HG02870 (cell line): Measurements from ENCODE around the gene CDK9.

Experiments used
- ATAC-seq: cut with Tn5 transposase; IDR thresholded peaks from one replicate; pipeline ENCODE4 v1.9.1; 2021; ENCODE audit warnings: mild to moderate bottlenecking, moderate library complexity; ENCODE audit not compliant: unreplicated experiment

Gene CDK9

DNA sequence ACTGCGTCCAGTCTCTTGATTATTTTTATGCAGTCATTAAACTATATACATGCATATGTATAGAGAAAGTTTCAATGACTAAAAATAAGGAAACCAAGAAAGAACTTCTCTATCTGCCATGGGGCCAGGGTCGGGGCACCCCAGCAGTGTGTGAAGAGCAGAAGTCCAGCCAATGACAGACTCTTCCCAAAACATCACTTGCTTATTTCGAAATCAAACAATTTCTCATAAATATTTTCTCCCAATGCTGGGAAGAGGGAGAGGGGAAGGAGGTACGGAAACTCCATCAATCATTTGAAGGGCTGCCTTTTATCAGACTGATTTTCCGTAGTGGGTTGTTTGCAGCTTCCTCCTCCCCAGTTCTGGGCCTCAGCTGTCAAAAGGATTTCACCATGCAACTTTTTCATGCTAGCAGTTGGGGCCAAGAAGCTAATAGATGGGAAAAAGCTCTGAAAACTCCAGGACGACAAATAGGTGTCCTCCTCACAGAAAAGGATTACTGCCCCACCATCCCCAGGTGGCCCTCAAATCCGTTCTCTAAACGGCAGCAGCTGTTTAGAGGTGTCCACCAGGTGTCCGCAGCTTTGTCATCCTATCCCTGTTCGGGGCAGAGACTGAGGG lies 16.2 kb downstream of the CDK9 start:
- ATAC-seq, result no peak

DNA sequence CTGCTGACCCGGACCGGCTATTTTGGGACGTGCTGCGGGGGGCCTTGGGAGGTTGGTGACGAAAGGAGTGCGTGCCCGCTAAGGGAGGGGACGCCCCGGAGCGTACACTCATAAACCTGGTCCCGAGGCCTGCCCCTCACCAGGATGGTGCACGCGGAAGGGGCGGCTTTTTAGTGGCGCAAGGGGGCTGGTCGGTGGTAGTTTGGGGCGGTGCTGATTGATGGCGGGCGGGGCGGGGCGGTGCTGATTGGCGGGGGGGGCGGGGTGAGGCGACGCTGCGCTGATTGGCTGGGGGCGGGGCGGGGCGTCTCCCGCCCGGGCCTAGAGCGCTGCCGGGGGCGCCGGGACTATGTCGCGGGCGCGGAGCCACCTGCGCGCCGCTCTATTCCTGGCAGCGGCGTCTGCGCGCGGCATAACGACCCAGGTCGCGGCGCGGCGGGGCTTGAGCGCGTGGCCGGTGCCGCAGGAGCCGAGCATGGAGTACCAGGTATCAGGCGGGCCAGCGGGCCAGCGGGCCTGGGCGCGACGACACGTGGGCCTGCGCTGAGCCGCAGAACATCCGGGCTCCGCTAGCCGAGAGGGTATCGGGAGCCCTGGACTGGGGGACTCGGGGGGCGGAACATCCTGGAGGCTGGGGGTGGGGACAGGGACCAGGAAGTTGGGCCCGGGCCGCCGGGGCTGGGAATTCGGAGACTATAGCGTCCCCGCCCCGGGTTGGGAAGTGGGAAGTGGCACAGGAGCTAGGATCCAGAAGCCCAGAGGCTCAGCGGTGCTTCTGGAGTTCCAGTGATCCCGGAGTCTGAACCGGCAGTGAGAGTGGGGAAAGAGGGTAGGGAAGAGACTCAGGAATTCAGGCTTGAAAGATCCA lies 17.0 kb downstream of the CDK9 start, which contains the start of gene FPGS:
Gene FPGS, plus strand, starts transcription at position 307 of the 868 bp plus-strand sequence. Its CDS starts 43 bp downstream, at position 350.
- peak; percentile 71 for ATAC-seq

DNA sequence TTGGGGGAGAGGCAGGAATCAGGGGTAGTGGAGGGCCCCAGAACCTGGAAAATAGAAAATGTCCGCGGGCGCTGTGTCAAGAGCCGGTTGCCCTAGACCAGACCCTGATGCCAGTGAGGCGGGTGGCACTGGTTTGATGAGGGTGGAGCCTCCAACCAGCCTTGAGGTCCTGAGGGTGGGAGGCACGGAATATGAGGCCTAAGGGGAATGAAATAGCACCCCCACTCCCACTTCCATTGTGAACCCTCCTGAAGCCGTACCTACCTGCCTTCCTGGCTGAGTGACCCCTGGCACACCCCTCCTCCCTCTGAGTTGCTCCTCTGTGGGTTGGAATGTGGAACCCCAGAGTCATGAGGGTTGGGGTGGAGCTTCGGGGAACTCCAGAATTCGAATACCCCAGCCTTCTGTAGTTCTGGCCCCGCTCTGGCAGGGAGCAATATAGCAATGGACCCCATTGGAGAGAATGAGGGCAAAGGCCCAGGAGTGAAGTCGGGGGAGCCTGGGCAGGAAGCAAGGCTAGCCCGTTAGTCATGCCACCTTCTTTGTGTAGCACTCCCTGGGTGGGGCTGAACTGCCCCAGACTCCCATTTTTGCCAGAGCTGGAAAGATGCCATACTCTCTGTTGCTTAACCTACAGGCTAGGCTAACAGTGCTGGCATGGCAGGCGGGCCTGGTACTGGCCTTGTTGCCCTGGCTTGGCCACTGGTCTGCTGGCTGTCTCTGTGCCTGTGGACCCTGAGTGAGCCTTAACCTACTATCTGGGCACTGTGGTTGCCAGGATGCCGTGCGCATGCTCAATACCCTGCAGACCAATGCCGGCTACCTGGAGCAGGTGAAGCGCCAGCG lies 17.9 kb downstream of the CDK9 start:
- no peak for ATAC-seq

DNA sequence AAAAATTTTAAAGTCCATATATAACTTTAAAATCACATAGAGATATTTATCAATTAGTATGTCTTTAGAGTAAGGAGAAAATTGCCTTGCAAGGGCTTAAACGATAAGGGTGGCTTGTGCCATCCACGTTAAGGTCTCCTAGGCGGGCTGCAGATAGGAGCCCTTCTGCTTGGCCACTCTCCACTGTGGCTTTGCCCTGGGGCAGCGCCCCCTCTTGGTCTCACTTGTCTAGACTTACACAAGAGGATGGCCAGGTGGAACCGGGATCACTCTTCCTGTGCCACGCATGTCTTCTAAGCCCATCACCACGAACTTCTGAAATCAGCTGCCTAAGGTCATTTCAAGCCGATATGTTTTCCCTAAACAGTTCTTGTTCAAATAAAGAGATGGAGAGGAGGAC lies 19.8 kb downstream of the CDK9 start:
- no peak for ATAC-seq

DNA sequence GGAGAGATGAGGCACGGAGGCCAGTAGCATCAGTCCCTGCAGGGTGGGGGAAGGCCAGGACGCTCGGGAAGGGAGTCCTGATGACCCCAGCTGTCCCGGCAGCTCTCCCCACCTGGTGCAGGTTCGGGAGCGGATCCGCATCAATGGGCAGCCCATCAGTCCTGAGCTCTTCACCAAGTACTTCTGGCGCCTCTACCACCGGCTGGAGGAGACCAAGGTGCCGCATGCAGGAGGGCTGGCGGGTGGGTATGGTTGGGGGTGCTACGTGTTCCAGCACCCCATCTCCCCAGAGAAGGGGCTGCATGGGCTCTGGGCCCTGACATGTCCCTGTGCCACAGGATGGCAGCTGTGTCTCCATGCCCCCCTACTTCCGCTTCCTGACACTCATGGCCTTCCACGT lies 21.0 kb downstream of the CDK9 start:
- no peak for ATAC-seq

DNA sequence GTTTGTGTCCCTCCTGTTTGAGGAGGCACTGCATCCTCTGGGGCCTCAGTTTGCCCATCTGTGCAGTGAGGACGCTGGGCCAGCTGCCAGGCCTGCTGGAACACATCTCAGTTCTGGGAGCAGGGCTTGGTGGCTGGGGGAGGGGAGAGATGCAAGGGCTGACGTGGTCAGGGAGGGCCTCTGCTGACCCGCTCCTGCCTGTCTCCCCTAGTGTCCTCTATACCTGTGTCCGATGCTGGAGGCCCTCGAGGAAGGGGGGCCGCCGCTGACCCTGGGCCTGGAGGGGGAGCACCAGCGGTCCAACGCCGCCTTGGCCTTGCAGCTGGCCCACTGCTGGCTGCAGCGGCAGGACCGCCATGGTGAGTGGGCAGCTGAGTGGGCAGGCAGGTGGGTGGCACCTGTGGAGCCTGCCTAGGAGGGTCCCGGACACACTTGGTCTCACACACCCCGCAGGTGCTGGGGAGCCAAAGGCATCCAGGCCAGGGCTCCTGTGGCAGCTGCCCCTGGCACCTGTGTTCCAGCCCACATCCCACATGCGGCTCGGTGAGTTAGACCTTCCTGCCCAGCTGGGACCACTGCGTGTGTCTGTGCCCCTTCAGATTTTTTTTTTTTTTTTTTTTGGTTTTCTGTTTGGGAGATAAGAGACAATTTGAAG lies 22.6 kb downstream of the CDK9 start:
- no peak for ATAC-seq

DNA sequence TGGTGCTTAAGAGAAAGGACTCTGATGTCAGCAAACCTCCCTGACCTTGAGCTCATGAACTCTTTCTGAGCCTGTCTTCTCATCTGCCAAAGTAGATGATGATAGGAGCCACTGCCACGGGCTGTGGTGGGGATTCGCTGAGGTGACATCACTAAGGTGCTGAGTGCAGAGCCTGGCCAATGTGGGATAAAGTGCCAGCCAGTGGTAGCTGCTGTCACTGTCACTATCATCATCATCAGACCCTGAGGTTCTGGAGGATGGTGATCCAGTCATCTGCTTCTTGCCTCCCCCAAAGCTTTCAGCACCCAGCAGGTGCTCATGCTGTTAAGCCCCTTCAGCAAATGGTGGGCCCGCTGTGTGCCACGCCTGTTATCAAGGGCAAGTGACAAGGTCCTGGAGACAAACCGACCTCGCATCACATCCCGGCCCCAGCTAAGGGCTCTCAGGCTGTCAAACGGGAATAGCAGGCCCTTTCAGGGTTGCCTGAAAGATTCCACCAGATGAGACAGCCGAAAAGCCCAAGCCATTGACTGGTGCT lies 23.2 kb downstream of the CDK9 start:
- ATAC-seq, result no peak

DNA sequence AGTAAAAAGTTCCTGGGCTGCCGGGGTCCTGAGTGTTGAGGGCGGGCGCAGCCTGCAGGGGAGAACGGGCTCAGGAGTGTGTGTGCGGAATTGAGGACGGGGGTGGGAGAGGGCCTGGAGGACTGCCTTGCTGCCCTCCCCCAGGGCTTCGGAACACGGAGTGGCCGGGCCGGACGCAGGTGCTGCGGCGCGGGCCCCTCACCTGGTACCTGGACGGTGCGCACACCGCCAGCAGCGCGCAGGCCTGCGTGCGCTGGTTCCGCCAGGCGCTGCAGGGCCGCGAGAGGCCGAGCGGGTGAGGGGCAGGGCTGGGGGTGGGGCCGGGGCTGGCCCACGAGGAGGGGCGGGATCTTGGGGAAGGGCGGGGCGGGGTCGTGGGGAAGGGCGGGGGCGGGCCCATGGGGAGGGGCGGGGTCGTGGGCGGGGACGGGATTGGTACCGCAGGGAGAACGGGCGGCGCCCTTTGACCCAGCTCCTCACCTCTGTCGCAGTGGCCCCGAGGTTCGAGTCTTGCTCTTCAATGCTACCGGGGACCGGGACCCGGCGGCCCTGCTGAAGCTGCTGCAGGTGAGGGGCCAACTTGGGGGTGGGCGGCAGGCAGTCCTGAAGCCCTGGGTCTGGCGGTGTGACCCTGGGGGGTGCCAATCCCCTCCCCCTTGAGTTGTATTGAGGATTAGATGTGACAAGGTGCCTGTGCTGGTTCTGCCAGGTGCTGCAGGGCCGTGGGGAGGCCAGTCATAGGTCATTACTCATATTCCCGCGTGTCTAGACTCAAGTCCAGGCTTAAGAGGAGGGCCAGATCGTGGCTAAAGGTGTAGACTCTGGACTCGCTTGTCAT lies 23.9 kb downstream of the CDK9 start:
- ATAC-seq, result no peak

DNA sequence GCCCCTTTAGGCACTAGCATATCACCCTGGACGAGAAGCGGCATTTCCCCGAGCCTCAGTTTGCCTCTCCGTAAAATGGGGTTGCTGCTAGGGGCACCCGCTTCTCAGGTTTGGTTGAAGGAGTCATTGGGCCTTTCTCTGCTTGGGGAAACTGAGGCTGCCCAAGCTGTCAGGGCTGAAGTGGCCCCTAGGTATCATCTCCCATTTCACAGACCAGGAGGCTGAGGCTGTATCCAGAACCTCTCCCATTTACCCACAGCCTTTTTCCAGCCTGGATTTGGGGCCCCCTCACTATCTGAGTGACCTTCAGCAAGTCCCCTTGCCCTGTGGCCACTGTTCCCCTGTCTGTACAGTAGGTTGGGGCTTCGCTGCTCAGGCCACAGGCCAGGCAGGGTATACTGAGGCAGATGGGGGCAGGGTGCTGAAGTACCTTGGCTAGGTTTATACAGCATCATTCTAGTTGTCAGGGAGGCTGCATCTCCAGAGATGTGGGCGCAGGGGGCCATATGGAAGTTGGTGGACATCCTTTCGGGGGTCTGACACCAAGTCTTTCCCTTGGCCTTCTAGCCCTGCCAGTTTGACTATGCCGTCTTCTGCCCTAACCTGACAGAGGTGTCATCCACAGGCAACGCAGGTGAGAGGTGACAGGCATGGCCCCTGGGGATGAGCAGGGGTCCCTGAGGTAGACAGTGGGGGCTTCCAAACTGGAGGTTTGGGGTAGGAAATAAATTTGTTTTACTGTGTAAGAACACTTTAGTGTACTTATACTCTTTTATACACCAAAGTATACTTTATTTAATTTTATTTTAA lies 24.7 kb downstream of the CDK9 start:
- no peak for ATAC-seq

DNA sequence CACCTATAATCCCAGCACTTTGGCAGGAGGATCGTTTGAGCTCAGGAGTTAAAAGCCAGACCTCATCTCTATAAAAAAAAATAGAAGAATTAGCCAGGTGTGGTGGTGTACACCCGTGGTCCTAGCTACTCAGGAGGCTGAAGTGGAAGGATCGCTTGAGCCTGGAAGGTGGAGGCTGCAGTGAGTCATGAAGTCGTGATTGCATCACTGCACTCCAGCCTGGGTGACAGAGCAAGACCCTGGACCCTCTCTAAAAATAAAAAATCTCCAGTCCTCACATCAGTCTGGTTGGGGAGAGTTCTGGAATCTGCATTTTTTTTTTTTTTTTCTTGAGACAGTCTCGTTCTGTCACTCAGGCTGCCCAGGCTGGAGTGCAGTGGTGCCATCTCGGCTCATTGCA lies 26.2 kb downstream of the CDK9 start:
- no peak for ATAC-seq

DNA sequence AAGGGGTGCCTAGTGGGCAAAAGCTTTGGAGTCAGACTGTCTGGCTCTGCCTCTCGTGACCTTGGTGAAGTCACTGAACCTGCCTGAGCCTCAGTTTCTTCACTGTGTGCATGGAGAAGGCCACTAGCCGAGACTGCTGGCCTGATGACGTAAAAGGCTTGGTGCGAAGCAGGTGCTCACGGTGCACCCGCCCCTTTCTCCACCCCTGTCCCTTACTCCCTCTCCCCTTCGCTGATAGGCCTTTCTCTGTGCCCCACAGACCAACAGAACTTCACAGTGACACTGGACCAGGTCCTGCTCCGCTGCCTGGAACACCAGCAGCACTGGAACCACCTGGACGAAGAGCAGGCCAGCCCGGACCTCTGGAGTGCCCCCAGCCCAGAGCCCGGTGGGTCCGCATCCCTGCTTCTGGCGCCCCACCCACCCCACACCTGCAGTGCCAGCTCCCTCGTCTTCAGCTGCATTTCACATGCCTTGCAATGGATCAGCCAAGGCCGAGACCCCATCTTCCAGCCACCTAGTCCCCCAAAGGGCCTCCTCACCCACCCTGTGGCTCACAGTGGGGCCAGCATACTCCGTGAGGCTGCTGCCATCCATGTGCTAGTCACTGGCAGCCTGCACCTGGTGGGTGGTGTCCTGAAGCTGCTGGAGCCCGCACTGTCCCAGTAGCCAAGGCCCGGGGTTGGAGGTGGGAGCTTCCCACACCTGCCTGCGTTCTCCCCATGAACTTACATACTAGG lies 27.3 kb downstream of the CDK9 start:
- ATAC-seq, result no peak

DNA sequence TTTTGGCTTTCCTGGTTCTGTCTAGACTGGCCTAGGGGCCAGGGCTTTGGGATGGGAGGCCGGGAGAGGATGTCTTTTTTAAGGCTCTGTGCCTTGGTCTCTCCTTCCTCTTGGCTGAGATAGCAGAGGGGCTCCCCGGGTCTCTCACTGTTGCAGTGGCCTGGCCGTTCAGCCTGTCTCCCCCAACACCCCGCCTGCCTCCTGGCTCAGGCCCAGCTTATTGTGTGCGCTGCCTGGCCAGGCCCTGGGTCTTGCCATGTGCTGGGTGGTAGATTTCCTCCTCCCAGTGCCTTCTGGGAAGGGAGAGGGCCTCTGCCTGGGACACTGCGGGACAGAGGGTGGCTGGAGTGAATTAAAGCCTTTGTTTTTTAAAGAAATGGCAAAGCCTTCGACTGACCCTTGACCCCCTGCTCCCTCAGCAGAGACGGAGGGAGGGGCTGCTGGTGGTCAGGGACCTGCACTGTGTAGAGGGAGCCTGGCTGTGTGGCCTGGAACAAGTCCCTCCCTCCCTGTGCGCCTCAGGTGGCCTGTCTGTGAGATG lies 27.9 kb downstream of the CDK9 start:
- no peak for ATAC-seq

DNA sequence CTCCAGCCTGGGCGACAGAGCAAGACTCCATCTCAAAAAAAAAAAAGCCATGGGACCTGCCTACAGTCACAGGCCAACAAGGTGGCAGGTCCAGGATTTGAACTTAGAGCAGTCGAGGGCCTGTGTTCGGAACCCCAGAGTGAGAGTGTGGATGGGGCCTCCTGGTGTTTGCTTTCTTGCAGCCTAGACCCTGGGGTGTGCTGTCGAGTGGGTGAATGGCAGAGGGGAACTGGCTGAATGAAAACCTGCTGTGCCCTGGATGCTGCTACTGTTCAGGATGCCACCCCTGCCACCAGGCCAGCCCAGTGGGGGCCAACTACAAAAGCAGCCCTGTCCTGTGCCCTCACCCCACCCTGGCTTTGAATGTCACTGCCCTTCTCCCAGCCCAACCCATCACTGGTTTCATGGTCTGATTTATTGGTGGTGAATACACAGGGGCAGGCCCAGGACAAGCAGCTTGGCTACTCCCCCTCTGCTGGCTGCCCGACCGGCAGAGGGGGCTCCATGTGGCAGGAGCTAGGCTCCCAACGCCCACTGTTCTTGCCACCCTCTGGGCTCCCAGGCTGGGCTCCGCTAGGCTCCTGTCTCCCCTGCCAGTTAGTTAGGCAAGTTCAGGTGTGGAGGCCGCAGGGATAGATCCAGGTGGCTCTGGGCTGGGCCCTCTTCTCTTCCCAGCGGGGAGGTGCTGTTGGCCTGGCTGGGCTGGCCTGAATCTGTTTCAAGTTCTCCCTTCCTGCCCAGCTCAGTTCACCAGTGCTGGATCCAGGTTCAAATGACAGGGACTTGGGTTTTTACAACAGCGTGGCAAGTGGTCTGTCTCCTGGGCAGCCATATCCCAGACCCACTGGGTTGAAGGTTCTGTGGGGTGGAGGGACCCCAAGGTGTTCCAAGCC lies 29.0 kb downstream of the CDK9 start:
- no peak for ATAC-seq

DNA sequence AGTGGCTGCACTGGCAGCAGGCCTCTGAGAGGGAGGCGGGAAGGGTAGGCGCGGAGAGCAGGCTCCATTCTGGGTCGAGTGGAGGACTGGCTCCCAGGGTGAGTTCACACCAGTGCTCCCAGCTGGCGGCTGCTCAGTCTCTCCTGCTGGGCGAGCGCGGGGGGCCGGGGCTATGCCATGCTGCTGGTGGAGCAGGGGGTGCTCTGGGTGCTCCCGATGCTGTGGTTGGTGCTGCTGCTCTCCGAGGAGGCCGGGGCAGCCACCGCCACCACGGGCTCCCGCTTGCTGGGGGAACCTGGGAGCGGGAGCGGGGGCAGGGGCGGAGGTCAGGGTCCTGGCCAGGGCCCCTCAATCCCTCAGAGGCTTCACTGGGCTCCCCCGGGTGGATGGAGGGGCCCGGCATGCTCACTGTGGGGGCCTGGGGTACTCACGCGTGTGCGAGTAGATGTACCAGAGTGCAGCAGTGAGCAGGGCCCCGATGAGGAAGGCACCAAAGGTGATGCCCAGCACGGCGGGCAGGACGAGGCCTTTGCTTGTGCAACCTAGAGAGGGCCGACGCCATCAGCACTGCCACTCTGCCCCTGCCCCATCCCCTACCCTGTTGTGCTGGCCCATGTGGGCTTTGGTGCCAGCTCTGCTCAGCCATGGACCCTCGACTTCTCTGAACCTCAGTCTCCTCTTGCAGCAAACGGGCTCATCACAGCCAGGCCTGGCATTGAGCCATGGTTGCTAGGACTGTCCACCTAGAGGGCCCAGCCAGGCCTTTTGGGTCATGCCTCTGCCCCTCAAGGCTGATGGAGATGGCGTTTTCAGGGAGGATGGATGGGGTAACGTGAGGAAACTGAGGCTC lies 29.9 kb downstream of the CDK9 start:
- no peak for ATAC-seq

DNA sequence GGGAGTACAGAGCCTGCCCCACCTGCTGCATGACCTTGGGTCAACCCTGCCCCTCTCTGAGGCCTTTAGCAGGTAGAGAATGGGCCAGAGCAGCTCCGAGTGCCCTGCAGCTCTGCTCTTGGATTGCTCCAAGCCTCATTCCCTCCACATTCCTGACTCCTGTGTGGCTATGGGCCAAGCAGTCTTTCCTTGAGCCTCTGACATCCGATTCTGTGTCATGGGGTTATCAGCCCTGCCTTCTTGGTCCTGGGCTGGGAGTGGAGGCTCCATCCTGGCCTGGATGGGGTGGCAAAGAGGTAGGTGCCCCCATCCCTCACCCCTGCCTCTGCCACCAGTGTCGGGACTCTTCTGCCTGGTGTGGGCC lies 30.5 kb downstream of the CDK9 start:
- no peak for ATAC-seq

DNA sequence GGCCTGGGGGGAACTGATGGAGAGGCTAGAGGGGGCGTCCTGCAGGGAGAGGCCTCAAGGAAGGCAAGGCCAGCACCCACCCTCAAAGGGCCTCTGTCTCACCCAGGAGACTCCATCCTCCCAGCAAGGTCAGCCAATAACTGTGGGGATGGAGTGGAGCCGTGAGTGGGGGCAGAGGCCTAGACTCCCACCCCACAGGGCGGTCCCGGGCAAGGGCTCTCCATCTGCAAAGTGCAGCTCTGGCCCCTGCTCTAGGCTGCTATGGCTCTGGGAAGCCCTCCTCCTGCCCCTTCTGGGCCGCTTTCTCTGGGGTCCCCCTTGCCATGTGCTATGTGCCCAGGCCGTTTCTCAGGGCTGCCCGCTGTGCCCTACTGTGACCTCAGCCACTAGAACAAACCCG lies 30.9 kb downstream of the CDK9 start:
- no peak for ATAC-seq
